HEK293T (cell line): Measurements from ENCODE around the gene TAF4B.
"Not testable (repeated sequence)": the region's sequence is repeated elsewhere in the genome, so short reads cannot be mapped to it uniquely, and the experiment has no call there.

Source experiments
- CTCF ChIA-PET: fragments of 350-600 bp; formaldehyde crosslinking; extraction: SDS; loops from one replicate; lab custom pipeline; 2021; ENCODE audit warnings: antibody characterized with exemption, inconsistent platforms; lab: Yijun Ruan, JAX
- POLR2A ChIA-PET: fragments of 350-600 bp; formaldehyde crosslinking; extraction: SDS; loops from one replicate; lab custom pipeline; 2020; ENCODE audit warnings: antibody characterized with exemption, inconsistent platforms; lab: Yijun Ruan, JAX
- DNase-seq: peaks from one replicate; pipeline ENCODE4 v3.0.0; 2012; ENCODE audit warnings: mixed read lengths; ENCODE audit errors: extremely low spot score
- ARNT ChIP-seq: fragments of 450-650 bp; IDR thresholded peaks from 2 replicates; pipeline ENCODE4 v1.6.1; 2017; ENCODE audit warnings: mild to moderate bottlenecking
- BHLHE40 ChIP-seq: fragments of 450-650 bp; IDR thresholded peaks from 2 replicates; pipeline ENCODE4 v1.6.1; 2016; ENCODE audit warnings: mild to moderate bottlenecking, moderate library complexity, borderline replicate concordance
- CTBP1 ChIP-seq: fragments of 450-650 bp; IDR thresholded peaks from 2 replicates; pipeline ENCODE4 v1.6.1; 2016; ENCODE audit warnings: borderline replicate concordance
- ELF4 ChIP-seq: fragments of 450-650 bp; IDR thresholded peaks from 2 replicates; pipeline ENCODE4 v1.6.1; 2017; ENCODE audit warnings: antibody characterized with exemption
- FOXA1 ChIP-seq: fragments of 450-650 bp; IDR thresholded peaks from 2 replicates; pipeline ENCODE4 v1.6.1; 2016; ENCODE audit warnings: mild to moderate bottlenecking
- FOXK2 ChIP-seq: fragments of 450-650 bp; IDR thresholded peaks from 2 replicates; pipeline ENCODE4 v1.6.1; 2016; ENCODE audit warnings: mild to moderate bottlenecking
- FOXM1 ChIP-seq: fragments of 450-650 bp; IDR thresholded peaks from 2 replicates; pipeline ENCODE4 v1.6.1; 2017; ENCODE audit warnings: mild to moderate bottlenecking, borderline replicate concordance
- HDGF ChIP-seq: fragments of 450-650 bp; IDR thresholded peaks from 2 replicates; pipeline ENCODE4 v1.6.1; 2017; ENCODE audit warnings: antibody characterized with exemption, borderline replicate concordance
- L3MBTL2 ChIP-seq: fragments of 450-650 bp; conservative IDR thresholded peaks from 2 replicates; pipeline ENCODE4 v1.6.1; 2016; ENCODE audit warnings: mild to moderate bottlenecking
- LEF1 ChIP-seq: fragments of 450-650 bp; IDR thresholded peaks from 2 replicates; pipeline ENCODE4 v1.6.1; 2017; ENCODE audit warnings: mild to moderate bottlenecking, borderline replicate concordance
- NFRKB ChIP-seq: fragments of 450-650 bp; IDR thresholded peaks from 2 replicates; pipeline ENCODE4 v1.6.1; 2016; ENCODE audit warnings: mild to moderate bottlenecking, moderate library complexity
- SP1 ChIP-seq: fragments of 450-650 bp; IDR thresholded peaks from 2 replicates; pipeline ENCODE4 v1.6.1; 2017
- SUZ12 ChIP-seq: fragments of 450-650 bp; IDR thresholded peaks from 2 replicates; pipeline ENCODE4 v1.6.1; 2016; ENCODE audit warnings: mild to moderate bottlenecking
- TARDBP ChIP-seq: fragments of 450-650 bp; IDR thresholded peaks from 2 replicates; pipeline ENCODE4 v1.6.1; 2016
- ZNF384 ChIP-seq: fragments of 450-650 bp; IDR thresholded peaks from 2 replicates; pipeline ENCODE4 v1.6.1; 2016
- TF ChIP-seq, protein P1 (sequence below): fragments of 450-650 bp; IDR thresholded peaks from 2 replicates; pipeline ENCODE4 v1.6.1; 2016

Gene TAF4B

DNA sequence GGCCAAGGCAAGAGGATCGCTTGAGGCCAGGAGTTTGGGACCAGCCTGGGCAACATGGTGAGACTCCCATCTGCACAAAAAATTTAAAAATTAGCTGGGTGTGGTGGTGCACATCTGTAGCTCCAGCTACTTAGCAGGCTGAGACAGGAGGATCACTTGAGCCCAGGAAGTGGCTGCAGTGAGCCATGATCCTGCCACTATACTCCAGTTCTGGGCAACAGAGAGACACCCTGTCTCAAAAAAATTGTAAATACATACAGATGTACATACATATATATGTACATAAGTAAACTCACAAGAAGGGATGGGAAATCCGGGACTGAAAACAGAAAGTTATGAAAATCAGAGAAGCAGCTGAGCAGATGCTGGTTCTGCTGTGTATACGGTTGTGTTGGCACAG lies 29.6 kb upstream of the TAF4B start:
- ChIA-PET POLR2A (no interaction called here), CTCF (no interaction called here)
- DNase-seq = no peak
- no peak for TF ChIP-seq ARNT
- no peak for TF ChIP-seq L3MBTL2
- TF ChIP-seq, protein P1, sequence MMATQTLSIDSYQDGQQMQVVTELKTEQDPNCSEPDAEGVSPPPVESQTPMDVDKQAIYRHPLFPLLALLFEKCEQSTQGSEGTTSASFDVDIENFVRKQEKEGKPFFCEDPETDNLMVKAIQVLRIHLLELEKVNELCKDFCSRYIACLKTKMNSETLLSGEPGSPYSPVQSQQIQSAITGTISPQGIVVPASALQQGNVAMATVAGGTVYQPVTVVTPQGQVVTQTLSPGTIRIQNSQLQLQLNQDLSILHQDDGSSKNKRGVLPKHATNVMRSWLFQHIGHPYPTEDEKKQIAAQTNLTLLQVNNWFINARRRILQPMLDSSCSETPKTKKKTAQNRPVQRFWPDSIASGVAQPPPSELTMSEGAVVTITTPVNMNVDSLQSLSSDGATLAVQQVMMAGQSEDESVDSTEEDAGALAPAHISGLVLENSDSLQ = no peak
- no peak for TF ChIP-seq CTBP1
- no peak for TF ChIP-seq FOXM1
- TF ChIP-seq SP1 = no peak
- no peak for TF ChIP-seq LEF1
- TF ChIP-seq FOXK2 = no peak
- no peak for TF ChIP-seq SUZ12
- no peak for TF ChIP-seq FOXA1
- TF ChIP-seq HDGF = no peak
- no peak for TF ChIP-seq BHLHE40

DNA sequence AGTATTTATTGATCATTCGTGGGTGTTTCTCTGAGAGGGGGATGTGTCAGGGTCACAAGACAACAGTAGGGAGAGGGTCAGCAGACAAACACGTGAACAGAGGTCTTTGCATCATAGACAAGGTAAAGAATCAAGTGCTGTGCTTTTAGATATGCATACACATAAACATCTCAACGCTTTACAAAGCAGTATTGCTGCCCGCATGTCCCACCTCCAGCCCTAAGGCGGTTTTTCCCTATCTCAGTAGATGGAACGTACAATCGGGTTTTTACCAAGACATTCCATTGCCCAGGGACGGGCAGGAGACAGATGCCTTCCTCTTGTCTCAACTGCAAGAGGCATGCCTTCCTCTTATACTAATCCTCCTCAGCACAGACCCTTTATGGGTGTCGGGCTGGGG lies 24.2 kb upstream of the TAF4B start:
- CTCF ChIA-PET, DNase-seq, POLR2A ChIA-PET: not testable (repeated sequence)

GRCh38 chr18:26205318-26205717 lies 20.9 kb upstream of the TAF4B start:
- CTCF ChIA-PET = no interaction called here
- DNase-seq = no peak
- no peak for TF ChIP-seq ARNT
- TF ChIP-seq LEF1 = no peak
- TF ChIP-seq HDGF = no peak
- POLR2A ChIA-PET = no interaction called here

DNA sequence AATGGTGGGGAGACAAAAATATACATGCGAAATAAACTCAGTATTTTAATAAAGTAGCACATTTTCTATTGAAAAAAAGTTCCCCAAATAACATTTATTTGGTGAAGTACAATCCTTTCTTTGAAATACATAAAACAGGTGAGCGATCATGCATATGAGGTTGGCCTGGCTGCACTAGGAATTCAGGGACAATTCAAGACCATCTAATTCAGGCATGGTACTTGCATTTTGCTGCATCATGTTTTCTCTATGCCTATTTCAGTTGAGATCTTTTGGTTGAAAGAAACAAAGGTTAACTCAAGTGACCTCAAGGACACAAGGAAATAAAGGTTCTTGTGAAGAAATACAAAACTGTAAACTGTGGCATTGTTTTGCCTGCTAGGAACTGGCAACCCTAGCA lies 19.8 kb upstream of the TAF4B start:
- CTCF ChIA-PET = no interaction called here

DNA sequence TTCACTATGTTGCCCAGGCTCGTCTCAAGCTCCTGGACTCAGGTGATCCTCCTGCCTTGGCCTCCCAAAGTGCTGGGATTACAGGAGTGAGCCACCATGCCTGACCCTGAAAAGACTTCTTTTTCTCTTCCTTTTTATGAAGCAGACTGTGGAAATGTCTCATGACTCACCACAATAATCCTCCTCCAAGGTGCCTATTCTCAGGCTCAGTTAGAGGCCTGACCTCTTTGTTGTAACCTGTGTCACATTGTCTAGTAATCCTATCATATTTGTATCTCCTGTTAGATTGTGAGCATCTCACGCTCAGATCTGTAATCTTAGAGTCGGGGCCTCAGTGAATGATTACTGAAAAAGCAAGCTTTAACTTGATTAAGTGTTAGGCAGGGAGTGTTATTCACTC lies 18.3 kb upstream of the TAF4B start:
- ChIA-PET POLR2A (interaction anchor here (1.6 kb wide), 1 partner anchor 18 kb away, joined by 6 read pairs; the partner anchor contains the start of gene TAF4B), CTCF (no interaction called here)
- no peak for TF ChIP-seq CTBP1
- TF ChIP-seq HDGF = no peak
- no peak for TF ChIP-seq ZNF384
- no peak for DNase-seq

More for the DNA sequence above, 19.8 kb upstream of the TAF4B start:
- POLR2A ChIA-PET = interaction anchor here (1.6 kb wide), 1 partner anchor 20 kb away, joined by 6 read pairs; the partner anchor contains the start of gene TAF4B
- no peak for TF ChIP-seq NFRKB
- TF ChIP-seq, protein P1 = no peak
- no peak for TF ChIP-seq TARDBP
- TF ChIP-seq BHLHE40 = no peak
- no peak for TF ChIP-seq LEF1
- no peak for TF ChIP-seq L3MBTL2
- no peak for TF ChIP-seq CTBP1
- TF ChIP-seq SUZ12 = no peak
- no peak for TF ChIP-seq ZNF384
- TF ChIP-seq ARNT = no peak
- TF ChIP-seq FOXK2 = no peak
- no peak for TF ChIP-seq ELF4
- TF ChIP-seq FOXA1 = no peak
- TF ChIP-seq FOXM1 = no peak
- TF ChIP-seq HDGF = no peak
- DNase-seq = no peak

GRCh38 chr18:26208977-26209376 lies 17.3 kb upstream of the TAF4B start:
- DNase-seq = no peak
- TF ChIP-seq CTBP1 = no peak
- no peak for TF ChIP-seq TARDBP
- TF ChIP-seq ARNT = no peak
- TF ChIP-seq FOXK2 = no peak
- TF ChIP-seq BHLHE40 = no peak
- TF ChIP-seq L3MBTL2 = no peak
- no peak for TF ChIP-seq SUZ12
- TF ChIP-seq ZNF384 = no peak
- no peak for TF ChIP-seq FOXM1
- TF ChIP-seq ELF4 = no peak
- no peak for TF ChIP-seq NFRKB
- TF ChIP-seq SP1 = no peak
- TF ChIP-seq, protein P1 = no peak
- no peak for TF ChIP-seq FOXA1
- TF ChIP-seq LEF1 = no peak
- no peak for TF ChIP-seq HDGF
- POLR2A ChIA-PET = no interaction called here
- CTCF ChIA-PET = interaction anchor here (0.6 to 0.7 kb wide), 3 partner anchors 120 to 1555 kb away, joined by 3 to 4 read pairs (median 3); no protein-coding TSS in a partner anchor

GRCh38 chr18:26210147-26210546 lies 16.1 kb upstream of the TAF4B start:
- DNase-seq = no peak
- ChIA-PET POLR2A (no interaction called here), CTCF (no interaction called here)
- TF ChIP-seq, protein P1 = no peak
- TF ChIP-seq FOXK2 = no peak
- TF ChIP-seq SUZ12 = no peak
- no peak for TF ChIP-seq HDGF
